Dermis blood vessel endothelial cell (primary cell): ENCODE measurements around the gene MYO19. TPM values are rescaled to one million over a fixed set of nuclear protein-coding genes. Genes with fewer than 3 reads are reported as not detected.
"Not testable (repeated sequence)": the region's sequence is repeated elsewhere in the genome, so short reads cannot be mapped to it uniquely, and the experiment has no call there.

Source experiments
- DNase-seq: peaks from one replicate; pipeline ENCODE4 v3.0.0; 2010
- total RNA-seq: library from RNA; depleted of rRNA; stranded (reverse); fragments of >200 nt; gene quantifications from 2 replicates; pipeline ENCODE4 v1.2.3, GENCODE V29; 2014

MYO19 gene
- total RNA-seq, 1 donor from 2014 or later: 64.0 TPM

DNA sequence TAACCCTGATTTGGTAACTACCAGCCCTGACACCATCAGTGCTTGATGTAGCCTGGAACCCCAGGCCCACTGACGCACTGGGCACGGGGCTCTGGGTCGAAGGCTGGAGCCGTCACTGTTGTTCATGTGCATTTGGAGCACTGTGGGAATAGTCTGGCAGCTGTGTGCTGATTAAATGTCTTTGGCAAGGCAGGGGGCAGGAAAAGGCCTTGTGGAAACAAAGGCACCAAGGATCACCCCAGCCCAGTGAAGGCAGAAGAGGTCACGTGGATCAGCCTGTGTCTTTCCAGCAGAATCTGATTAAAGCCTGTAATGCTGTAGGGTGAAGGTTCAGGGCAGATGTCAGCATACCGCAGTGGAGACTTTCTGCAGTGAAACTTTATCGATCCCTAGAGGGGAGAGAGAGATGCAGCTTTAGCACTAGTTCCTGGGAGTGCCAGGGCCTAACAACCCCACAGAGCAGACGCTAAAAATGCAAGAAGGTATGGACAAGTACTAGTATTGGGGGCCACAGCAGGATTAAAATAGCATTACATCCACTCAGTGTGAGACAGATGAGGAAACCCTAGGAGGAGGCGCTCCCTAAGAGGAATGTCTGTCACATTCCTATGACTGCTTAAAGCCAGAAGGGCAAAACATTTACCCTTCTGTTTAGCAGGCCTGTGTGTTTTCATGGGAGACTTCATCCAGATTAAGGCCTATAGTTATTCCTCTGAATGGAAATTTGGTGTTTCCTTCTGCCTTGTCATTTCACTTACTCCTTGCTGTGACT, 38.5 kb downstream of the MYO19 start:
- DNase-seq: no peak

DNA sequence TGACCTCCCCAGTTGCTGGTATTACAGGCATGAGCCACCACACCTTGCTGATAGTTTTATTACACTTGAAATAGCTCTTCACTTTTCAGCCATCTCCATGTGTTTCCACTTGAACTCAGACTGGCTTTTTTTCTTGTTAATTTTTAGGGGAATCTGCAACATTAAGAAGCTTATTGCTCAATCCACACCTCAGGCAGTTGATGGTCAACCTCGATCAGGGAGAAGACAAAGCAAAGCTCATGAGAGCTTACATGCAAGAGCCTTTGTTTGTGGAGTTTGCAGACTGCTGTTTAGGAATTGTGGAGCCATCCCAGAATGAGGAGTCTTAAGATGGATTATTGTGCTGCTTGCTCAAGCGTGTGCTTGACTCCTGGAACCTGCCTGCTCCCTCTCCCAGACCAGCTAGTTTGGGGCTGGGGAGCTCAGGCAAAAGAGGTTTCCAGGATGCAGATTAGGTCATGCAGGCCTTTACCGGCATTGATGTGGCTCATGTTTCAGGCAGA, 39.5 kb downstream of the MYO19 start:
- DNase-seq: no peak

DNA sequence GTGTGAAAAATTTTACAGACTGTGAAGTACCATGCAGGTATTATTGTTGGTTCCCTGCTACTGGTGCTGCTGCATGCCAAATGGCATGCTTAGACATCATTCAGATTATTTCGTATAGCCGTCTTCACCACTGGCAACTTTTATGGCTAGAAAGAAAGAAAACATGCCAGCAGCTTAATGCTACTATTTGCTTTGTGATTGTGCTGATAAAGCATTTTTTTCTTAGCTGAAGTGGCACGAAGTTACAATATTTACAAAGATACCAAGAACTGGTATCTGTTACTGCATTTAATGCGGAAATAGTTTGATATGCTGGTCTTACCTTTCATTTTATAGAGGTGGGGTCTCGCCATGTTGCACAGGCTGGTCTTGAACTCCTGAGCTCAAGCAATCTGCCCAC, 40.0 kb downstream of the MYO19 start:
- DNase-seq: no peak

DNA sequence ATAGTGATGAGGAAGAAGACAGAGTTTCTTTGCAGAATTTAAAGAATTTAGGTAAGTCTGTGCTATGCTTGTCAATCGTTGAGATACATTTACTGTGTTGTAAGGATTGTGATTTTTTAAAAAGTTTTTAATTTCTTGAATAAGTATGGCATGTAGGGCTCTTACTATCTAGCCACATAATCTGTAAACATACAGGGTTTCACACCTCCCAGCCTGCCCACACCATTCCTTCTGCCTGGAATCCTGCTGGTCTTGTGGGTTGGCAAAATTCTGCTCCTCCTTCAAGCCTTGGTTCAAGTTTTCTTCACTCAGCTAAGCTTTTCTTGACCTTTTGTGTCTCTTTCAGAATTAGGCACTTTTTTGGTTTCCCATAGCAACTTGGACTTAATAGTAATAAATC, 40.7 kb downstream of the MYO19 start:
- DNase-seq: no peak

DNA sequence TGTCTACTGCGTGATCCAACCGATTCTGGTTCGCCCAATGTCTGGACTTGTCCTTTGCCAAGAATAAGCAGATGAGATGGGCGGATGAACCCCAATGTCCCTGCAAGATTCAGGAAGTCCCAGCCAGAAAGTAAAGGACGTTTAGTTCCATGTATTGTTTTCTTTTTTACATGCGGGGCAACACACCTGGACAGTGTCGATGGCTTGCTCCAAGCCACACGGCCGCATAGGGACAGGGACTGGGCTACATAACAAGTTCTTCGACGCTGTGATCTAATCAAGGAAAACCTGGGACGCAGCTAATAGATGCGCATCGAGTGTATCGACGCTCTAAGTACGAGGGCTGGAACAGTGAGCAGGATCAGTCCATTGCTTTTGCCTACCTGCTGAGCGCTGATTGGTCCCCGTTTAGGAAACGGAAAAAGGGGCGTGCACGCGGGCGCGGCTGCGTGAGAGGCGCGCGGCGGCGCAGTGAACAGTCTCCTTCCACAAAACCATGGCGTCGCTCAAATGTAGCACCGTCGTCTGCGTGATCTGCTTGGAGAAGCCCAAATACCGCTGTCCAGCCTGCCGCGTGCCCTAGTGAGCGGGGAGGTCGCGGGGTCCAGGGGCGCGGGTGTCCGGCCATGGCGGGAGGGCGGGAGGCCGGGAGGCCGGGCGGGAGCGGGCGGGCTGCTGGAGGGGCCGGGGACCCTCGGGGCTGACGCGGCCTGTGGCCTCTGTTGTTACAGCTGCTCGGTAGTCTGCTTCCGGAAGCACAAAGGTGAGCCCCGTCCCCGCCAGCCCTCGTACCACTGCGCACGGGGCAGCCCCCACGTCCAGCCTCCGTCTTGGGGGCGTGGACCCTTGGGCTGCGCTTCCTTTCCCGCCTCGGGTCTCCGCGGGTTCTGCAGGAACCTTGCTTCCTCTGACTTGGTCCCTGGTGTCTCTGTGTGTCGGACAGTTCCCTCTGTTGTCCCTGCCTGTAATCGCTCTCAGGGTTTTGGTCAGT, 48.2 kb downstream of the MYO19 start, which contains the start of gene ZNHIT3:
ZNHIT3 (plus strand) TSS at position 478 of the 991 bp plus-strand sequence; CDS start at position 497, 19 bp downstream.
- peak; percentile 96 for DNase-seq

DNA sequence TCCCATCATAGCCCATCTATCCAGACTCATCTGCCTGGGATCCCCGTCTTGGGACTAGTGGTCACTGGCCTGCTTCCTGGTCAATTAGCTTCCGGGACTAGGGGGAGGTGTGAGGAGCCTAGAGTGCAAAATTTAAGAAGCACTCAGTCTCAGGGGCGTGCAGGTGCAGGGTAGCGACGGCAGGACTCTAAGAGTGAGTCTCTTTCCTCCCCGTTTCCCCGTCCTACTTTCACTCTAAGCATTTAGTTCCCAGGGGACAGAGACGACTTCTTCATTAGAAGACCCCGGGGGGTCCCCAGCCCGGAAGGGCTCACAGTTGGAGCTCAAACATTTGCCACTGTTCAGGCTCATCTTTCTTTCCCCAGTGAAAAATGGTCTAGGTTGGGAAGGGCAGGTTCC, 48.9 kb downstream of the MYO19 start:
- no peak for DNase-seq

DNA sequence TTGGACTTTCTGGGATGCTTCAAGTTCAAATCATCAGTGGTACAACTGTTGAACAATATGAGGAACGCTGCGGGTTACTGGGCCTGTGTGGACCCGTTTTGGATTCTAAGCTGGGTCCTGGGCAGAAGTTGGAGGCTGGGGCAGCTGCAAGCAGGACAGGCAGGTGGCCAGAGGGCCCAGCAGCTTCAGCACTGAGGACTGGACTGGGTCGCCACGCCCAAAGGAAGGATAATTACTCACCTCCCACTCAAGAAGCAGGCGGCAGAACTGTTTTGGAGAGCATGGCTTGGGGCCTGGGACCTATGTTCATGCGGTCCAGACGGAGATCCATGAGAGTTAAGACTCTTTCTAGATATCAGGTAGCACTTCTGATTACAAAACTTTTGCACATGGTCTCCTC, 49.6 kb downstream of the MYO19 start:
- no peak for DNase-seq

DNA sequence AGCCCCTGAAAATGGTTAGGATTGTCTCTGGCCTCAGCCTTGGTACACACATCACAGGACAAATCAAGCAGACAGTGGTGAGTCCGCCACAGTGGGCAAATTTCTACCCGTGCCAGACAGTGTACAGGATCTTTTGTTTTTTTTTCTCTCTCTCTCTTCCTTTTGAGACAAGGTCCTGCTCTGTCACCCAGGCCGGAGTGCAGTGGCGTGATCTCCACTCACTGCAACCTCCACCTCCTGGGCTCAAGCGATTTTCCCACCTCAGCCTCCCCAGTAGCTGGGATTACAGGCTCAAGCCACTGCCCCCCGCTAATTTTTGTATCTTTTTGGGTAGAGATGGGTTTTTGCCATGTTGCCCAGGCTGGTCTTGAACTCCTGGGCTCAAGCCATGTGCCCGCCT, 50.6 kb downstream of the MYO19 start:
- not testable (repeated sequence) for DNase-seq

DNA sequence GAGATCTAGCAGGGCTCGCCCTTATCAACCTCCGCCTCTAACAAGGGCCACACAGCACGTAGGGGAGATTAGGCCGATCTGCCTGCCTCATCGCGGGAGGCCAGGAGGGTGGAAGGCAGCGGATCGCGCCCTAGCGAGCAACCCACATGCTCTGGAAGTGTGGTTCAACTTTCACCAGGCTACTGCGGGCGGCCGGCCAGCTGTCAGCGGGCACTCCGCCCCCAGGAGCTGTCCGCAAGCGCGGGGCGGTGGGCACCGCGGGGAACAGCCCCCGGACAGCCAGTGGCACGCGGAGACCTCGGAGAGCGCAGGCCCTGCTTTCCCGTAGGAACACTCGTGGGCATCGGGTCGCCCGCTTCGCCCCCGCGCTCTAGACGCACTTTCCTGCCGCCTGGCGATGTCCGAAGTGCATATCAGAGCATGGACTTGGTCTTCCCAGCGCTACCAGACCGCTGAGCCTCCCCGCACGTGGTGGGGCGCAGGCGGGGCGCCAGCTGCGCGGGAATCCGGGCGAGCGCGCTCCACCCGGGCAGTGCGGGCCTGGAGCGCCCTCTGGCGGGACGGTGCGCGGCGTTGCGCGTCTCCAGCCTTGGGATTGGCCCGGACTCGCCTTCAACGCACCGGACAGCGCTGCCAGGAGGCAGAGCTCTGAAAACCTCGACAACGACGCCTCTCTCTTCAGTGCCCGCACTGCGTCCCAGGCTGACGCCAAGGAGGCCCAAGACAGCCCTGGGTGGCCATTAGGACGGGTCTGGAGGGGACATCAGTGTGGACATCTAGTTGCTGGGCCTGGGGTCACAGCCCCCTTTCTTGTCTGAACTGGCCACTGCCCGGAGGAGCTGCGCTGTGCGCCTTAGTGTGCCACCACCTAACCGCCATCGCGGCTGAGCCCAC, 51.8 kb downstream of the MYO19 start:
- DNase-seq: peak; percentile 90

DNA sequence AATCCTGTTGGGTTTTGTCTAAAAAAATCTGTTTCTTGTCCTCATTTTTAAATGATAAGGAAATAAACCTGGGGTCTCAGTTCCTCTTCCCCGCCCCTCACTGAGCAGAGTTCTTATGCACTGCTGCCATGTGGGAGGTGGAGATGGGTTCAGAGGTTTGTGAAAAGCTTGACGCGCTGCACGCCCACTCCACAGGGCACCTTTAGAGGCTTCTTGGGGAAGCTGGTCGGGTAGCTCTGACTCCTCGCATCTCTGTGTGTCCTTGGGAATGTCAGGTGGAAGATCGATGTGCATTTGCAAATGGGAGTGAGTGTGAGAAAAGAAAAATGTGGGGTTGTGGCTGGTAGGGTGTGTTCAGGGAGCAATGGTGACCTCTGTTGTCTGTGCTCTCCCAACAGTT, 52.8 kb downstream of the MYO19 start:
- no peak for DNase-seq

DNA sequence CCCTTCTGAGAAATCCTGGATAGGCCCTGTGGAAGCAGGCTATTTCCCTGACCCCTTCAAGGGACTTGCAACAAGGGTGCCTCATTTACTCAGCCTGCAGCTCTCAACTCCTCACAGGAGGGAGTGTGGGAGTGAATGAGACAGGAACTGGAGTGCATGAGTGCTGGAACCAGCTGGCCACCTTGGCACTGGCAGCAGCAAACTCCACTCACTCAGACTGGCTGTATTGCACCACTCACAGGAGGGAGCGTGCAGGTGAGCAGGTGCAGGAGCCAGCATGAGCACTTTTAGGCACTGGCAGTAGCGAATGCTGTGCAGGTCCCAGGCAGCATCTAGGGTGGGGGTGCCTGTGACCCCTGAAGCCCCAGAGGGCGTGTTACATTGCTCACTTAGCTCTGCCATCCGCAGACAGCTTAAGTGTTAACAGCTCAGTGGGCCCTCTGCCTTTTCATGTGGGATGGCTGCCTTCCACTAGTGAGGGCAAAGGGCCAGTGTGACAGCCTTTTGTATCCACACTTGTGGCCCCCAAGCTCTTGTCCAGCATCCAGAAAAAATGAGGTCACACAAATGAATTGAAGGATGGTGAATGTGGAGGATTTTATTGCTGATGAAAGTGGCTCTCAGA, 59.2 kb downstream of the MYO19 start:
- no peak for DNase-seq

DNA sequence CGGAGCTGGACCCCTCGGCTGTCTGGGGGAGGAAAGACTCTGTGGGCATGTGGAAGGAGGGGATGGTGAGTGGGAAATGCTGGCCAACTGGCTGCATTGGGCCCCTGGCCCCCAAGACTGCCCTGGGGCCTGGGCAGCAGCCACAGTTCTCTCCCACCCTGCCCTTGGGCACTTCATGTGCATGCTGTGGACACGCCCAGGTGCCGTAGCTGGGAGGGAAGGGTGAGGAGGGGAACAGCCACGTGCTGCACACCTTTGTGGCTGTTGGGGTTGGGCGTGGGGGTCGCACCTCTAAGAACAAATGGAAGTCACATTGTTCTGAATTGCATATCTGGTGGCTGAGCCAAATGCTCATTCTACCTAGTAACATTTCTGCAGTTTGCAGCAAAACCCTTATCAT, 60.1 kb downstream of the MYO19 start:
- no peak for DNase-seq

DNA sequence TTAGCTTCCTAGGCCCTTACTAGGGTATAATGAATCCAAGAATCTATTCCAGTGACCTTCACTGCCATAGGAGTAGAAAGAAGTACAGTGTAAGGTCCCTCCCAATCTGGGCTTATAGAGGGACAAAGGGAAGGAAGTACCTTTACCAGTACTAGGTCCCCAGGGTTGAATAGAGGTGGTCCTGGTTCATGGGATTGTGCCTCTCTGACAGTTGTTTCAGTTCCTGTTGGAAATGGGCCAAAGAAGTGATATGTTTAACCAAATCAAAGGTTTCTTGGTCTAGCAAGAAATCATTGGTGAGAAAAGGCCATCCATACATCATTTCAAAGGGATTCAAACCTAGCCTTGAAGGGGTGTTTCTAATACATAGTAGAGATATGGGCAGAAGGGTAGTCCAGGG, 64.2 kb downstream of the MYO19 start:
- no peak for DNase-seq

DNA sequence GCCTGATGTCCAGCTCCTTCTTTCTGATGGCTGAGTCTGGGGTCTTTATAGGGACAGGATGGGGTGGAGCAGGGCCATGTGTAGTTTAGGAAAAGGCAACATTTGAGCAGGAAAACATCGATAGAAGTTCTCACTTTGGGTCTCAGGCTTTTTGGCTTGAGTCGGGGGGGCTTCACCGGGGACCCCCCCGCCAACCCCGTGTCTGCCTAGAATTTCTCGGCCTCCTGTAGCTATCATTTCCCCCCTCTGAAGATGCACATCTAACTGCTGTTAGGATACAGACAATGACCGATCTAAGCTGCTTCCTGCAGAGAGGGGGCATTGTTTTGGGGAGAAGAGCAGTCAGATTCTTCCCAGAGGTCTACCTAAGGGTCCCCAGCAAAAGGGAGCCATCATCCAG, 64.9 kb downstream of the MYO19 start:
- DNase-seq: no peak

DNA sequence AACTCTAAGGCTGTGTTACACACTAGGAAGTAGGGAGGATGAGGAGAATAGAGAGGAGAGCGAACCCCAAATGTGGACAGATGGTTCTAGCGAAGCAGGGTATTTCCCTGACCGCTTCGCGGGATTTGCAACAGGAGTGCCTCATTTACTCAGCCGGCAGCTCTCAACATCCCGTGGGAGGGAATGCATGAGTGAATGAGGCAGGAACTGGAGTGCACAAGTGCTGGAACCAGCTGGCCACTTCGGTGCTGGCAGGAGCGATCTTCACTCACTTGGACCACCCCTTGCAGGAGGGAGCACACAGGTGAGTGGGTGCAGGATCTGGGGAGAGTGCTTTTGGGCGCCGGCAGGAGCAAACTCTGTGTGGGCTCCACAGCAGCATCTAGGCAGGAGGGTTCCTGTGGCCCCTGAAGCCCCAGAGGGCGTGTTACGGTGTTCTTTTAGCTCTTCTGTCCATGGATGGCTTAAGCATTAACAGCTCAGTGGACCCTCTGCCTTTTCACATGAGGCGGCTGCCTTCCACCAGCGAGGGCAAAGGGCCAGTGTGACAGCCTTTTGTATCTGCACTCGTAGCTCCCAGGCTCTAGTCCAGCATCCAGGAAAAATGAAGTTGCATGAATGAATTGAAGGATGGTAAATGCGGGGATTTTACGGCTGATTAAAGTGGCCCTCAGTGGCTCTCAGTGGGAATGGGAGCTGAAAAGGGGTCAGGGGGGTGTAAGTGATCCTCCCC, 65.6 kb downstream of the MYO19 start:
- DNase-seq: no peak

DNA sequence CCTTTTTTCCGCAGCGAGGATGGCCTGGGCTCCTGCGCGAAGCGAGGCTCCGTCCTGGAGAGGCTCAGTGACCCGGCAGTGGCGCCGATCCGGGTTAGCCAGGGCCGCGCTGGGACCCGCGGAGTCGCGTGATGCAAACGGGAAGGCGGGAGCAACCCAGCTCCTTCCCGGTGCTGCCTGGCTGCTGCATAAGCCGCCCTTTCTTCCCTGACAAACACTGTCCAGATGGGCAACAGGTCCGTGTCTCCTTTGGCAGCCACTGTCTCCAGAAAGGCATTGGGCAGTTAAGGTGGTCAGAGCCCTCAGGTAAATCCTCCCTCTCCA, 69.9 kb downstream of the MYO19 start:
- no peak for DNase-seq

DNA sequence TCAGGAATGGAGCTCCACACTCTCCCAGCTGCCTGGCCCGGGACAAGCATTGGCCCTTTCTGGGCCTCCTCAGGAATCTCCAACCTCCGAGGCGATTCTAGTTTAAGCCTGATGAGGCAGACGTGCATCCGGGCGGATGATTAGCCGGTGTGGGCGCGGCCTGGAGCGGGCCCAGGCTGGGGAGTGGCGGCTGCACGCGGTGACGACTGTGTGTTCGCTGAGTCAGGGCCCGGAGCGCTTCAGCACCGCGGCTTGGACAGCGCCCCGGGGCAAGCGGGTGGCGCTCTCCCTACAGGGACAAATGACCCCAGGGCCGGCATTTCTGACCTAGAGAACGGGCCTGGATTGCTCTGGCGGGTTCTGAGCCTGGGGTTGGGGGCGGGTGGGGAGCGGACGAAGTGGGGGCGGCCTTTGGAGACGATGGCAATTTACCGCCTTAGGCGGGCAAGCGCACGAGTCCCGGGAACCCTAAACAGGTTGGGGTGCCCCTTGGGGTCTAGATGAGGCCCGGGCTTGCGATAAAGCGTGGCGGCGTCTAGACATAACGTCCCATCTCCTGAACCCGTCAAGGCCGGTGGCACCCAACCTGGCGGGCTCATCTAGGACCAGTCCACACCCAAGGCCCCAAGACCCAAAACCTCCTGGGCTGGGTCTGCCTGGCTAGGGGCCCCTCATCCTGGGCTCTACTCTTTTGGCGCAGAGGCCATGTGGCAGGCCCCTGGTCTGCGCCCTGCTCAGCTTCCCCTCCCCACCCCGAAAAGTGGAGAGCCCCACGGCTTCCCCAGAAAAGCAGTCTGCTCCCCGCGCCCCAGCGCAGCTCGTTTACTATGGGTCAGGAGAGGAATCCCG, 70.5 kb downstream of the MYO19 start:
- peak; percentile 67 for DNase-seq

DNA sequence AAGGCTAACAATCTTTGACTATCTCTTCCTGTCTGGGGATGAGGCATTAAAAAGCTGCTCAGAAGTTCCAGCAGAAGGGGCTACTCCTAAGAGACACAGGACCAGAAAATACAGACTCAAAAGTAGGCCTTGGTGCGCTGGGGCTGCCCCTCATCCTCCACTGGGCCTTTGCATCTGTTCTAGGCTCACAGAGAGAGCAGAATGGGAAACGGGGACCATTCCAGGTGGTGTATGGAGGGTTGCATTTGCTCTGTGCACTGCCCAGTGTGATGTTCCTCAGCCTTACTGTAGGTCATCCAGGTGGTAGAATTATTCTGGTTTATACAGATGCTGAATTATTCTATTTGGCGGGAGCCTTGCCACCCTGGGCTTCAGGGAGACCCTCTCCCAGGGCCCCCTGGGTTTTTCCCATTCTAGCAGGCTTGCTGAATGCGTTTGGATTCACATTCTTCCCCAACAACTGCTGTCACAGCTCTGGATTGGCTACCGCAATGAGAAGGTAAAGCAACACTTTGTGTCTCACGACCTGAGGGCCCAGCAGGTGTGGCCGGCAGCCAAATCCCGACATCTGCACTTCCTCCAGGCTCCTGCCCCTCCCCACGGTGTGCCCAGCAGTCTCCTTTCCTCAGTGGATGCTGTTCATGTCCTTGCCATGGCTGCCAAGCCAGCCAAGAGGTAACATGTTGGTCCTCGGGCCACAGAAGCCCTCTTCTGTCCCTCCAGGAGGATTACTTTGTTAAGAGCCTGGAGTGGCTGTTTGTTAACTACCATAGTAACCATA, 73.1 kb downstream of the MYO19 start:
- no peak for DNase-seq

DNA sequence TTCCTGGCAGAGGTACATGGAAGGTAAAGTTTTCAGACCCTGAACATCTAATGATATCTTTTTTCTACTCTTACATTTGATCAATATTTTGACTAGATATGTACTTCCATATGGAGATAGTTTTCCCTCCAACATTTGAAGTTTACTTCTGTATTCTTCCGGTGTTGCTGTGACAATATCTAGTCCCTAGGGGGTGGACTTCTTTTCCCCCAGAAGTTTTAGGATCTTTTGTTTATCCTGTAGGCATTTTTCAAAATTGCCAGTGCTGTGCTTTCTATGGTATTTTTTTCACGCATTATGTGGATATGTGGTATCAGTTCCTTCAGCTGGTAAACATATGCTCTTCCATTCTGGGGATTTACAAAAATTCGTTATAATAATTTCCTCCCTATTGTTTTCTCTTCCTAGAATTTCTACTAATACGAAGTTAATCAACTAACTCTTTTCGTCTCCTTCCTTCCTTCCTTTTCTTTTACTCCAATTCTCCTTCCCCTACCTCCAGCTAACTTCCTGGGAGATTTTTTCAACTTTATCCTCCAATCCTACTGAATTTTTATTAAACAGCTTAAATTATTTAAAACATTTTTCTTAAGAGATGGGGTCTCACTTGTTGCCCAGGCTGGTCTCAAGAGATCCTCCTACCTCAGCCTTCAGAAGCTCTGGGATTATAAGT, 74.3 kb downstream of the MYO19 start:
- DNase-seq: no peak
